ENCODE measurements around the gene ANKRD37.

ANKRD37 gene

GRCh38 chr4:185379326-185380295, 17.0 kb upstream of the ANKRD37 start:
- DNase-seq (ENCODE audit: low read depth in 3 of 3): no peak

- no peak for DNase-seq (ENCODE audit: low read depth in 3 of 3)
These were observed 16.3 kb upstream of the ANKRD37 start for GRCh38 chr4:185380320-185380719.

- DNase-seq (ENCODE audit: low read depth in 3 of 3): no peak
These were observed 15.1 kb upstream of the ANKRD37 start for GRCh38 chr4:185381288-185382196.

GRCh38 chr4:185382754-185383153, 13.9 kb upstream of the ANKRD37 start:
- no peak for DNase-seq (ENCODE audit: low read depth in 3 of 3)

GRCh38 chr4:185383451-185383850, 13.2 kb upstream of the ANKRD37 start:
- no peak for DNase-seq (ENCODE audit: low read depth in 3 of 3)

- no peak for DNase-seq (ENCODE audit: low read depth in 3 of 3)
These were observed 12.6 kb upstream of the ANKRD37 start for GRCh38 chr4:185384061-185384460.

- DNase-seq (ENCODE audit: low read depth in 3 of 3): no peak
These were observed 11.7 kb upstream of the ANKRD37 start for GRCh38 chr4:185384930-185385331.

GRCh38 chr4:185387957-185388356, 8.7 kb upstream of the ANKRD37 start:
- DNase-seq (ENCODE audit: low read depth in 3 of 3): no peak

- DNase-seq (ENCODE audit: low read depth in 3 of 3): no peak
These were observed 5.7 kb upstream of the ANKRD37 start for GRCh38 chr4:185390941-185391340.

GRCh38 chr4:185392156-185392555, 4.5 kb upstream of the ANKRD37 start:
- no peak for DNase-seq (ENCODE audit: low read depth in 3 of 3)

GRCh38 chr4:185394568-185395237, 1.9 kb upstream of the ANKRD37 start:
- DNase-seq (ENCODE audit: low read depth in 3 of 3): no peak

- DNase-seq (ENCODE audit: low read depth in 3 of 3): no peak
These were observed 1.2 kb upstream of the ANKRD37 start, which contains the start of gene LRP2BP for GRCh38 chr4:185395238-185395955. TSS of gene LRP2BP (minus strand) at chr4:185395924. CDS start at chr4:185378186, 17,738 bp downstream.

GRCh38 chr4:185395956-185396723, 501 bp upstream of the ANKRD37 start:
- DNase-seq (ENCODE audit: low read depth in 3 of 3): peak; percentile 90 to 96 (median 94)

- no peak for DNase-seq (ENCODE audit: low read depth in 3 of 3)
These were observed 2.0 kb downstream of the ANKRD37 start for GRCh38 chr4:185398618-185399017.

- DNase-seq (ENCODE audit: low read depth in 3 of 3): no peak
These were observed 2.8 kb downstream of the ANKRD37 start for GRCh38 chr4:185399466-185399865.

- no peak for DNase-seq (ENCODE audit: low read depth in 3 of 3)
These were observed 7.4 kb downstream of the ANKRD37 start for GRCh38 chr4:185404031-185404430.

- DNase-seq (ENCODE audit: low read depth in 3 of 3): no peak
These were observed 8.8 kb downstream of the ANKRD37 start for GRCh38 chr4:185405296-185405999.

- no peak for DNase-seq (ENCODE audit: low read depth in 3 of 3)
These were observed 11.8 kb downstream of the ANKRD37 start for GRCh38 chr4:185408432-185408831.

GRCh38 chr4:185411849-185412248, 15.2 kb downstream of the ANKRD37 start:
- no peak for DNase-seq (ENCODE audit: low read depth in 3 of 3)

- DNase-seq (ENCODE audit: low read depth in 3 of 3): no peak
These were observed 15.8 kb downstream of the ANKRD37 start for GRCh38 chr4:185412412-185412811.
